DMS114 treated with DMSO at 0.1 percent for 48 hours (cell line): ENCODE measurements around the gene PLEKHA6.

Experiments
- DNase-seq: peaks from one replicate; lab custom pipeline; 2025; ENCODE audit not compliant: unreplicated experiment; lab: John Stamatoyannopoulos, UW

The PLEKHA6 gene

DNA sequence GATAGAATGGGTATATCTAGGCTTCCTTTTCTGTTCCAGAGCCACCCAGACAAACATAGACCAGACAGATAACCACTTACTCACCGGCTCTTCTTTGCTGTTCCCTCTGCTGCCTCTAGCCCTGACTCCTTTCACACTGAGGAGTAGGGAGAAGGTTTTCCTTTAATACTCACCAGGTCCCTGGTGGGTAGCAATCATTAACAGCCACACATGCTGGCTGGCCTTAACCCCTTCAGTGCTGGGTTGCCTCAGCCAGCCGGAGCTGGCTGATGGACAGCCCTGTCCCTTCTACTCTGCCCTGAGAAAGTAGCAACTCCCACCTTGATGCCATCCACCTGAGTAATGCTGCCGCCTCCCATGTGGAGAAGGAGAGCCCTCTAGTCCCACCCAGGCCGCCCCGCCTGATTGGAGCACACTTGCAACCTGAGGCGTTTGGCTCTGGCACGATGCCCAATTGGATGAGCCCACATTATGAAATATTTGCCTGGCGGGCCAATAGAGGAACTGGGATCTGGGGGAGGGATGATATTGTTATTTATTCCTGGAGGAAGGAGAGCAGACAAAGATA lies 71.6 kb downstream of the PLEKHA6 start:
- DNase-seq, result no peak

DNA sequence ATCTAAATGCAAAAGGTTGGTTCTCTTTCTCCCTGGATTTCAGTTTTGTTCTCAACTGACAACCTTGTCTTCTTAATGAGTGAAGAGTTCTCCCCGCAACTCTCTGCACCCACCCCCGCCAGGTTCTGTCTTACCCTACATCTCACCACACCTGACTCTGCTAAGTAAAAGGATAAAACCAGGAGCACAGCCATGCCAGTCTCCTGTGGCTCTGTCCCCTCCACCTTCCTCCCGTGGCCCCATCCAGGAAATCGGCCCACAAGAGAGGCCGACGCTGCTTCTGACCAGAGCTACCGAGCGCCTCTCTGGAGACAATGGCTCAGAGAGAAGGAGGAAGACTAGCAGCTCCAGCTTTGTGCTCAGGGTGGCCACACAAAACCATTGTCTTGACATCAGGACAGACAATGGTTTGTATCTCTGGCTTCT lies 72.2 kb downstream of the PLEKHA6 start:
- DNase-seq, result no peak

DNA sequence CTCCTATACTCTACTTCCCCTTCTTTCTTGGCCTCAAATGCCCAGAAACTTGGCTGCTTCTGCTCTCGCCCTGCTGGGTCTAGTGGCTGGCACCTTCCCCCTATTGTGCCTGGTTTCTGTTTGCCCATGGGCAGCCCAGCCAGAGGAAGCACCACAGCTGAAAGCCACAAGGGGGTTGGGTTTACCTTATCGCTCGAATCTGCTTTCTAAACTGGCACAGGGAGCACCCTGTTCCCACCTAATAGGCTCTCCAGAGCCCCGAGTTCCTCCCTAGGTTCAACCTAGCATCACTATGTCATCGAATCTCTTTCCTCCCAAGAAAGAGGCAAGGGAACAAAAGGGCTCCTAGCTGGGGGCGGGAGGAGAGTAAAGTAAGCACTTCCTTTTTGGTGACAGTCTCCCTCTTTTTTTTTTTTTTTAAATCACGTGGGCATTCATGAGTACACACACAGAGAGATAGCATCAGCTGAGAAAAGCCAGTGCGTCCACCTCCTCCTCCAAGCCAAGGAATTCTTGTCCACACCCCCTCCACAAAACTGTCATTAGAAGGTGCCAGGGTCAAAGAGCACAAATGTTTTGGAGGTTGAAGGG lies 72.8 kb downstream of the PLEKHA6 start:
- DNase-seq, result no peak

DNA sequence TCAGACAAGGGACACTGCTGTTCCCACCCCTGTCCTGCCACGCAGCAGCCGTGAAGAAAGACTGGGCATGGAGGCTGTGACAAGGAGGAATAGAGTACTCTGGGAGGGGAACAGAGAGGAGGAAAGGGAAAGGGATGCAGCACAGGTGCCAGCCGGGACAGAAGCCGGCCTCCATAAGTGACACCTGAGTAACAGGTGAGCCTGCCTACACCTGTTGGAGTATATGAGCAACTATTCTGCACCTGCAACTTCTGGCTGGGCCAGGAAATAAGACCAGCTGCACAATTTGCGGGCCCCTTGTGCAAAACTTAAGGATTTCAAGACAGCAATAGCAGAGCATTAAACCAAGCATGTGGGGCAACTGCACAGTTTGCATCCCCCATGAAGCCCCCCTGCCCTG lies 73.4 kb downstream of the PLEKHA6 start:
- no peak for DNase-seq

DNA sequence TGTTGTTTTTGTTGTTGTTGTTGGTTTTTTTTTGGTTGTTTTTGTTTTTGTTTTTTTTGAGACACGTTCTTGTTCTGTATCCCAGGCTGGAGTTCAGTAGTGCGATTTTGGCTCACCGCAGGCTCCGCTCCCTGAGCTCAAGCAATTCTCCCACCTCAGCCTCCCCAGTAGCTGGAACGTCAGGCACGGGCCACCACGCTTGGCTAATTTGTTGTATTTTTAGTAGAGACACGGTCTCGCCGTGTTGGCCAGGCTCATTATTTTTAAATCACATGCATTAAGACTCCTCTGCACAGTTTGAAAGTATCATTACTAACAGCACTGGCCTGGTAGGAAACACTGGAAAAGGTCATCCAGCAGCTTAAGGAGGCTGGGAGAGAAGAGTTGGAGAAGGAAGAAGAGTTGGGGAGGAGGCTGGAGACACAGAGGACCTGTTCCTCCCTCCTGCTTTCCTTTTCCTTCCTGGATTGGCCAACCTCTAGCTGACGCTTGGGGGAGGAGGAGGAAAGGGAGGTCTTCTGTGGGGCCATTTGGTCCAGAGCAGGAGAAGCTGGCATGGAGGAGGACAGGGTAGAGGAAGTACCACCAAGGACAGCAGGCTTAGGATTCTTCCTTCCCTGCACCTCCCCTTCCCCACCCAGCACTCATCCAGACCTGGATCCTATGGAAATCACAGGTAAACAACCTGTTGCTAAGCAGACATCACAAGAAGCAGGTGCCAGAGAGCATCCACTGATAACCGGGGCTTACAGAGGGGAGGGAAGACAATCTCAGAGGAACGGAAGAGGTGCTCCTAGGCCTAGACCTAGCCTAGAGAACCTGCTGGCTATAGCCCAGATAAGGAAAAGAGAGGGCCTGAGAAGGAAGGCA lies 74.1 kb downstream of the PLEKHA6 start:
- no peak for DNase-seq

DNA sequence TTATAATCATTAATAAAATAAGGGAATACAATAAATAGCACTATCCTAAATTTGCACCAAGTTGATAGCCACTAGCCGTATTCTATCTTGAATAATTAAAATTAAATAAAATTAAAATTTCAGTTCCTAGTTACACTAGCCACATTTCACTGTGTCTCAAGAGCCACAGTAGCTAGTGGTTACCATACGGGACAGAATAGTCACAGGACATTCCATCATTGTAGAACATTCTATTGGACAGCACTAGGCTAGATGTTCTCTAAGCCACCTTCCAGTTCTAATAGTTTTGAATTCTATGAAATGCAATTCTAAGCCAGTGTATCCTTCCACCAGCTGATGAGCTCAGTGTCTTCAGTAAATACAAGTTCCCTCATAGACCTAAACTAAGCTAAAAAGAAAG lies 74.8 kb downstream of the PLEKHA6 start:
- DNase-seq, result no peak

DNA sequence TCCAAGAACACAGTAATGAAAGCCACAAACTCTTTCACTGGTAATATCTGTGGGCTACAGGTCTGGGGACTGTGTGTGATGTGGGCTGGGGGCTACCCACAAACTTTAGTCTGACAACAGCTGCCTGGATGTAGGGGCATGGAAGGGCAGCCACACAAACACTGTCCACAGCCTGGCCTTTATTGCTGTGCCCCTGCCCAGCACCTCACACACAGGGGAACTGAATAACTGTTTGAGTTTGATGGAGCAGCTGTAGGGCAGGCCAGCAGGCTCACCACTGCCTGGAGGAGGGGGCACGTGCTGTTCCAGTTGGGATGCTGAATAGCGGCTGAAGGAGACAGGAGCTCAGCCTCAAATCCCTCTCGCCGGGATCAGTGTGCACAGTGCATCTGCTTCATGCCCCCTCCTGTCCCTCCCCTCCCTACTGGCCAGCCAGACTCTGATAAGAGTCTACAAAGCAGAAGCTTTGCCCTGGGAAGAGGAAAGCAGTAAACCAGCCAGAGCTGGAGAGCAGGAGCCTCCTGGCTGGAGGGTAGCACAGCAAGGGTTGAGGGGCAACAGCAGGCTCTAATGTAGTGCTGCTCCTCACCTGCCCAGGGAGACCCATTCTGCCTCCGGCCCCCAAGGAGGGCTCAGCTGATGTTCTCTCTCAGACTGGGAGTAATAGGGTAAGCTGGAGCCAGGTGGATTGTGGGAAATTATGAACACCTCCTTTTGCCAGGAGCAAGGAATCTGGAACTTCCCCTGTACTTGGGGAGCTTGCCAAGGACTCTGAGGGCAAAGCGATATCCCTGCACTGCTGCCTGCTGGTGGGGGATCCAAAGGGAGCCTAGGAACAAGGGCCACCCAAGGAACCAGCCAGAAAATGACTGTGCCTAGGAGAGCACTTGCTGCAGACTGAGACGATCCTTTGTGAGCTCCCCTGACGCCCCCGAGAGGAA lies 75.7 kb downstream of the PLEKHA6 start:
- no peak for DNase-seq

DNA sequence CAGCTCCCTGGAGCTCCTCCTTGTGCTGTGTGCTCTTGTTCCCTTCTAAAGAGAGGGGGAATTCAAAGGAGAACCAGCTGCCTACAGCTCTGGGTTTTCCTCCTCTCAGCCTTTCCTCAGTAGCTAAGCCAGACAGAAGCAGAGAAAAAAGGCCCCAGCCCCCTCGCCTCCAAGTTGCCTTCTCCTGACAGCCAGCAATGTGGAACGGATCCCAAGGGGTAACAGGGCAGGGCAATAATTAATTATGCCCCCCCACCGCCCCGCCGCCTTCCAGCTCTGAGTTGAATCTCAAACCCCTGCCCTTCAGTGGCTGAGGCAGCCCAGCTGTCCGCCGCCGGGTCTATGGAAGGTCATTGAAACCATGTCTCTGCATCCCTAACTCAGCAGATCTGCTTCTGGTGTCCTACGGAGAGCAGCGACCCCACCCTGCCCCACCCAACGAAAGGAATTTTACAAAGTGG lies 76.9 kb downstream of the PLEKHA6 start:
- DNase-seq, result no peak

DNA sequence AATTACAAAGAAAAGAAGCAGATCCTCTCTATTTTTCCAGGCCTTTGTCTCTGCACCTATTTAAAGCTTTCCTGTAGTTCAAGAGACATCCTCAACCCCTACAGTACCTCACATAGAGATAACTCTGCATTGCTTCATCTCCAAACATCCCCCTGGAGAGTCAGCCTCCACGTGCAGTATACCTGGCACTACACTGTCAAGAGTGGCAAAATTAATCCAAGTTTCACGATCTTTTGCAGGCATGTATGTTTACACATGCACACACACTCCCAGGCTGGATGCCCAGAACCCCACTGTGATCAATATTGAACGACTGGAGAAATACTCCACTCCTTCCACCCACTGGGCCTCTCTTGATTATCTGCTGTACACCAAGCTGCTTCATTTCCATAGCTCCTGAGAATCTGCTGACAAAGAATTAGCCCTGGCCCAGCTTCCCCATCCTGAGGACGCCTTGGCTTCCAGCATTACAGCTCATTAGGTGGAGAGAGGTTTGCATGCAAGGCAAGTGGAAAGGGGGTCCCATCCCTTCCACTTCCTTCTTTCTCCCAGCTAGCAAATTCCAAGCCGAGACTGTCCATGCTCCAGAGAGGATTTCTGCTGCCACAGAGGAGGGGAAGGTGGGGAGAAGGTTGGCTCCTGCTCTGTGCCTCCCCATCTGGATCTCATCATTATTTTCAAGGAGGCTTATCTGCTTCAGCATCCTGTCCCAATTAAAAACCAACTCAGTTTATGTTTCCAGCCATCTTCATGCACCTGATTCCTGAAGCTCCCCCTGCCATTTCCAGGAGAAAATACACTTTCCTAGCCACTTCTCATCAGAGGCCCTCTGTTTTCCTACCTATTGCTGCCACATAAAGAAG lies 79.4 kb downstream of the PLEKHA6 start:
- DNase-seq, result no peak

DNA sequence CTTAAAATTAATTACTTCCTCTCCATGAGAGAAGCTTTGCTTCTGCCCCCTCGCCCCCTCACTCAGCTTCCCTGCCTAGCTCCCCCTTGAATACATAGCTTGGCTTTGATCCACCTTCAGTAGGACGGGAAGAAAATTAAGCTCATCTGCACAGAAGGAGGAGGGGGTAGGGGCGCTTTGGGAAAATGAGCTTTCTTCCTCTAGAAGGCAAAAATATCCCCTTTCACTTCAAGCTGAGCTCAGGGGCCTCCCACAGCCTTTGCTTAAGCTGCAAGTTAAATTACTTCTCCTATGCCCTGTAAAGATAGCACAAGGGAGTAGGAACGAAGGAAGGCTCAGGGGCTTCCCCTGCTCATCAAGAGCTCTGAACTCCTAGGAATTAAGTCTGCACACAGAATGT lies 80.8 kb downstream of the PLEKHA6 start:
- DNase-seq, result no peak

DNA sequence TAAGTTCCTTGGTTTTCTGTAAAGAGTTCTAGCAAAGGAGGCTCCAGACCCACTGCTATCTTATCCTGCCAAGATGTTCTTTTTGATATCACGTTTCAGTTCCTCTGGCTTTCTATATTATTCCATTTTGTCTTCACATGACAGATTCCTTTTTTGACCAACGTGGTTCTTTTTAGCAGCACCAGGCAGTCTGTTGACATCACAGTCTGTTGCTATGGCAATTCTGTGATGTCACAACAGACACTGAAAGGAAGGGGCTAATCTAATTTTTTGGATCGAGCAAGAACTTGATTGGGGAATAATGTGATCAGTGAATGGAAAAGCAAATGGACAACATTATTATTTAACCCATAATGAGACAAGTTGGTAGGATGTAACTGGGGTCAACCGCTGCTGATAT lies 81.5 kb downstream of the PLEKHA6 start:
- DNase-seq, result no peak

DNA sequence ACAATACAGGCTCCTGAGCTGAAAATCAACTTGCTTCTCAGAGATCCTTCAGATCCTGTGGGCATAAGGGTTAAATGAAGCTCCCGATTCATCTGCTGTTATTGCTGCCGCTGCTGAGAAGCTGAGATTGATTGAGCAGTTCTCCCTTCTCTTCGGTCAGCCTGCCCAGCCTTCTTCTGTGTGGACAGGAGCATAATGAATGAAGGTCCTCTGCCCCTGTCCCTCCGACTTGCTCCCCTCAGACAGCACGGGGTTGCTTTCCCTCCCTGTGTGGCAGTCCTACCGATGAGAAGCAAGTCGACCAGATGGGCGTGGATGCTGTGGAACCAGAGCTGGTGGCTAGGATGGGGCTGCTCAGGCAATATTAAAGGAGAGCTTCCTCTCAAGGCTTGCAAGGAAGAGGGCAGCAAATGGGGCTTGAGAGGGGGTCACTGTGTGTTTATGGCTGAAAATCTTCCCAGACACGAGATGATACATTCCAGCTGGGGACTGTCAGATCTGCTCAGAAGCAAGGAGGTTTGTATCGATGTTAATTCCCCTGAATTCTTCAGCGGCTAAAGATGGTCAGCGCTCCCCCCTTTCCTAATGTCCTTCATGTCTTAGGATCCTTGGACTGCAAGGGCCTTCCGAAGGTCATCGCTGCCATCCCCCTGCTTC lies 82.0 kb downstream of the PLEKHA6 start:
- no peak for DNase-seq

DNA sequence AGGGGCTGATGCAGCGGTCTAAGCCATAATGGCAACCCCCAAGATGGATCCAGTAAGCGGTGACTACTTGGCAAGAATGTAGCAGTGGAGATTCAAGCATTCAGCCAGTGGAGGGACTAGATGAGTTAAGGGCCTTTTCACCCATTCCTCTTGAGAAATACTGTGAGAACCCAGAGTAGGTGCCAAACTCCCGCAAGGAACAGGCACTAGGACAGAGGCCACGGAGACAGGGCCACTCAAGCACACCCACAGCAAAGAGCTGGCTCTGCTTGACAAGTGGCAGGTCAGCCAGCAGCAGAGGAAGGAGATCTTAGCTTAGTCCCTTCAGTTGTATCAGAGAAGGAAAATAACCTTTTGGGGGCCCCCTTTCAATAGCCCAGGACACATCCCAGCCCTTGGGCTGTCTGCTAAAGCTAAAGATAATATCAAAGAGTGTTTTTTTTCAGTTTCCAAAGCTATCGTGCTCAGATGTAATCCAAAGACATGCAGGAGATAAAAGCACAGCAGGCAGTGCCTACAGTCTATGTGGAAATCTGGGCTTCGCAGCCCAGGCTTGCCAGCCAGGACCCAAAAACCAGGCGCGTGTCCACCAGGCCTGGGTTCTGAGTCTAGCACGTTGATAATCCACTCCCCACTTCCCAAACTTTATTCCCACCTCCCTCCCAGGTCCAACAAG lies 83.9 kb downstream of the PLEKHA6 start:
- no peak for DNase-seq

DNA sequence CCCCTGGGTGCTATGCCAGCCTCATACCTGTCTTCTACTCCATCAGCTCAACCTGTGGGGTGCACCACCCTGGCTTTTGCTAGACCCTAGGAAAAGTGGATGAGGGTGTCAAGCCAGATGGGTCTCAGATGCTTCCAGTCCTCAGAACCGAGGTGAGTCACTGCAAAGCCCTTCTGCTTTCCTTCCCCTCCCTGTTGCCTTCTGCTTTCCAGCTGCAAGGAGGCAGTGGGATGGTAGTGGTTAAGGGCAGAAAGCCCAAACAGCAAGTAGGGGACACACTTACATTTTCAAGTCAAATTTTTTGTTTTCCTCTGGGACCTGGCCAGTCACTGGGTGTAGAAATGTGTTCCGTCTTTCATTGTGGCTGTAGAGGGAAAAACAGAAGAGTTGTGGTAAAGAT lies 85.3 kb downstream of the PLEKHA6 start:
- DNase-seq, result no peak

DNA sequence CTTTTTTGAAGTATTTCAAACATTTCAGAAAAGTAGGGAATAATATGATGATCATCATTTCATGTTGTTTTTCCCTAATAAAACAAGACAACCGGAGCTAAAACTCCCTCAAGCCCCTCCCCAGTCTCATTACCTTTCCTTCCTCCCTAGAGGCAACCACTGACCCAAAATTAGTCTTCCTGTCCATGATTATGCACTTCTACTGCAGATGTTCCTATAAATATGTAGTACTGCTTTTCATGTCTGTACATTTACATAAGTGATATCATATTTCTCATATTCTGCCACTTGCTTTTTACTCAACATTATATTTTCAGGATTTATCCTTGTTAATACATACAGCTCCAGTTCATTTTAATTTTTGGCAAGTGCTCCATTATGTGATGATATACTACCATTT lies 87.2 kb downstream of the PLEKHA6 start:
- DNase-seq, result no peak

DNA sequence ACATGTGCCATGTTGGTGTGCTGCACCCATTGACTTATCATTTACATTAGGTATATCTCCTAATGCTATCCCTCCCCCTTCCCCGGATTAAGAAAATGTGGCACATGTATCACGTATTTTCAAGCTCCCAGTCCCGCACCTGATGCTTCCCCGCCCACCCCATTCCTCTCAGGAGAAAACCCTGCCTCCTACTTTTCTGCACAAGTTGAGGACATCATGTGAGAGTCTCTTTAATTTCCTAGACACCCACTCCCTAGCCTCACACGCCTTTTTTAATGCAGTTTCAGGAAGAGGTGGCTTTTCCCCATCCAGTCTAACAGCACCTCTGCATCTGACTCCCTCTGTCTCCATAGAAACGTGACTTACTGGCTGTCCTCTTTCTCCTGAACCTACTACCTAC lies 87.8 kb downstream of the PLEKHA6 start:
- DNase-seq, result no peak

DNA sequence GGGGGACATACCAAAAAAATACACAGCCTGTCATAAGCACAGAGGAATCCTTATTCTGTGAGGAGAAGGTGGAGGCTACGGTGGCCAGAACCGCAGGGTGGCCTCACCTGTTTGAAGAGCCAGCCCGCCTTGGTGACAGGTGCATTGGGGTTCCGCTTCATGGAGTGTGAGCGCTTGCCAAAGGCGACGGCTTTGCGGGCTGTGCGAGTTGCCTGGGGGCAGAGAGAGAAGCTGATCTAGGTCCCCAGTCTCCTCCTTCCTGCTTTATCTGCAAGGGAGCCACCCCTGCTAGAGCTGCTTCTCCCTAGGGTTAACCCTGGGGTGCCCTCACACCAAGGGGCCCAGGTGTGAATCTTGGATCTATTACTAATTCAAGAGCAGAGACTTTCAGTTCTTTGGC lies 91.6 kb downstream of the PLEKHA6 start:
- no peak for DNase-seq

DNA sequence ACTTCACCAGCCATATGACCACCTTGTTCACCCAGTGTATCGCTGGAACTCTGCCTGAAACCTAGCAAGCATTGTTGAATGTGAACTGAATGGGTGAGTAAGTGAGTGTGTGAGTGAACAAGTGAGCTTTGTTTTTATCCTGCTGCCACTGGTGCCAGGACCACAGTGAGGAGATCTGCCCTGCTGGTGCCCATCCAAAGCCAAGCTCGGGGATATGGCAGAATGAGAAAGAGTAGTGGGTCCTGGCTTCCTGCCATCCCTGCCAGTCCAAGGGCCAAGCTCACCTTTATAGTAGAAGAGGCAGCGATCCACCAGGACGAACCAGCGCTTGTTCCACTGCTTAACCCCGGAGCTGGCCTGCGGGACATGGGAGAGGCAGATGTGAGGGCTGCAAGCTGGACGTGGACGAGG lies 92.5 kb downstream of the PLEKHA6 start:
- no peak for DNase-seq

DNA sequence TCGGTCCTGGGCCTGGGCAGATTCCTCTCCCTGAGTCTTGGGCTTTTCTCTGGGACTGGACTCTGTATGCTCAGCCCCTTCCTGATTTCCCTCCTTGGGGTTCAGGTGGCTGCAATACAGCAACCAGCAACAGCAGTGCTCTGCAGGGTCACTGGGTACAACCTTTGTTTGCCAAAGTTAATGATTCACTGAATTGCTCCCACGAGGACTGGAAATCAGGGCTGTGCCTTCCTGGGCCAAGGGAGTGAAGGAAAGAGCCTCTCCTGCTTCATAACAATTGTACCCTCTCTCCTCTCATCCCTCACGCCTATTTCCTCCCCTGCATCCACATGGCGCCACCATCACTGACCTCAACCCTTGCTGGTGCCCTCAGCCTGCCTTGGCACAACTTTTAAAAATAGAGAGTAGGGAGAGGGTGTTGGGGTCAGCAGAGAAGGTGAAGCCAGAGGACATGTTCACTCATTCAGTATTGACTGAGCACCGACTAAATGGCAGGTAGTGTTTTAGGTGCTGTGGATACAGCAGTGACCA lies 93.2 kb downstream of the PLEKHA6 start:
- no peak for DNase-seq
